ENCODE data around the gene HDAC11.

GRCh38 chr3:13491206-13491974 is 11.3 kb downstream of the HDAC11 start:
- TF ChIP-seq, protein P1, sequence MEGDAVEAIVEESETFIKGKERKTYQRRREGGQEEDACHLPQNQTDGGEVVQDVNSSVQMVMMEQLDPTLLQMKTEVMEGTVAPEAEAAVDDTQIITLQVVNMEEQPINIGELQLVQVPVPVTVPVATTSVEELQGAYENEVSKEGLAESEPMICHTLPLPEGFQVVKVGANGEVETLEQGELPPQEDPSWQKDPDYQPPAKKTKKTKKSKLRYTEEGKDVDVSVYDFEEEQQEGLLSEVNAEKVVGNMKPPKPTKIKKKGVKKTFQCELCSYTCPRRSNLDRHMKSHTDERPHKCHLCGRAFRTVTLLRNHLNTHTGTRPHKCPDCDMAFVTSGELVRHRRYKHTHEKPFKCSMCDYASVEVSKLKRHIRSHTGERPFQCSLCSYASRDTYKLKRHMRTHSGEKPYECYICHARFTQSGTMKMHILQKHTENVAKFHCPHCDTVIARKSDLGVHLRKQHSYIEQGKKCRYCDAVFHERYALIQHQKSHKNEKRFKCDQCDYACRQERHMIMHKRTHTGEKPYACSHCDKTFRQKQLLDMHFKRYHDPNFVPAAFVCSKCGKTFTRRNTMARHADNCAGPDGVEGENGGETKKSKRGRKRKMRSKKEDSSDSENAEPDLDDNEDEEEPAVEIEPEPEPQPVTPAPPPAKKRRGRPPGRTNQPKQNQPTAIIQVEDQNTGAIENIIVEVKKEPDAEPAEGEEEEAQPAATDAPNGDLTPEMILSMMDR (IDR thresholded peaks at IDR 0.05; ENCODE audit: insufficient read depth, low read length), result no peak
- TF ChIP-seq POLR2AphosphoS5 (IDR thresholded peaks at IDR 0.05; ENCODE audit: low read depth) (no peak), GABPA (IDR thresholded peaks at IDR 0.05; ENCODE audit: low read depth) (no peak)

Data from HL-60 (cell line).